ENCODE data around the gene PIGB.

DNA sequence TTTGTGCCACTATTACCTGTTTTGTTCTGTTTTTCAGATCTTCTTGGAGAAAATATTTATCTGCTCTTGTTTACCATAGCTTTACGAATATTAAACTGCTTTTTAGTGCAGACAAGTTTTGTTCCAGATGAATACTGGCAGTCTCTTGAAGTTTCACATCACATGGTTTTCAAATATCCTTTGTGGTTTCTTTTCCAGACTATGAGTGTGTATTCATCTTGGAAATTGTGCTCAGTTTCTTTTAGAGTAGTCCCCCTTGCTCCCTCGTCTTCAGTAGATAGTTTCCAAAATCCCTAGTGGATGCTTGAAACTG is 1.2 kb downstream of the PIGB start:
- TF ChIP-seq, protein P1, sequence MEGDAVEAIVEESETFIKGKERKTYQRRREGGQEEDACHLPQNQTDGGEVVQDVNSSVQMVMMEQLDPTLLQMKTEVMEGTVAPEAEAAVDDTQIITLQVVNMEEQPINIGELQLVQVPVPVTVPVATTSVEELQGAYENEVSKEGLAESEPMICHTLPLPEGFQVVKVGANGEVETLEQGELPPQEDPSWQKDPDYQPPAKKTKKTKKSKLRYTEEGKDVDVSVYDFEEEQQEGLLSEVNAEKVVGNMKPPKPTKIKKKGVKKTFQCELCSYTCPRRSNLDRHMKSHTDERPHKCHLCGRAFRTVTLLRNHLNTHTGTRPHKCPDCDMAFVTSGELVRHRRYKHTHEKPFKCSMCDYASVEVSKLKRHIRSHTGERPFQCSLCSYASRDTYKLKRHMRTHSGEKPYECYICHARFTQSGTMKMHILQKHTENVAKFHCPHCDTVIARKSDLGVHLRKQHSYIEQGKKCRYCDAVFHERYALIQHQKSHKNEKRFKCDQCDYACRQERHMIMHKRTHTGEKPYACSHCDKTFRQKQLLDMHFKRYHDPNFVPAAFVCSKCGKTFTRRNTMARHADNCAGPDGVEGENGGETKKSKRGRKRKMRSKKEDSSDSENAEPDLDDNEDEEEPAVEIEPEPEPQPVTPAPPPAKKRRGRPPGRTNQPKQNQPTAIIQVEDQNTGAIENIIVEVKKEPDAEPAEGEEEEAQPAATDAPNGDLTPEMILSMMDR (conservative IDR thresholded peaks at IDR 0.05; ENCODE audit: low read length) = no peak
- TF ChIP-seq EZH2phosphoT487 (IDR thresholded peaks at IDR 0.05; ENCODE audit: borderline replicate concordance, low read depth, low read length) = no peak
